OCI-LY3 (cell line): ENCODE results near the gene ZNF516.

ENCODE experiments used
- EZH2phosphoT487 ChIP-seq: fragments of 200-600 bp; shearing (Covaris generic); IDR thresholded peaks from 2 replicates; pipeline ENCODE4 v1.6.1; 2018; ENCODE audit warnings: antibody characterized with exemption, mixed run types, low read depth
- TF ChIP-seq, protein P1 (sequence below): fragments of 200-600, 300-600 bp; sonication (generic); IDR thresholded peaks from 2 replicates; pipeline ENCODE4 v1.5.1; 2014; ENCODE audit warnings: antibody characterized with exemption, low read length, low read depth

DNA sequence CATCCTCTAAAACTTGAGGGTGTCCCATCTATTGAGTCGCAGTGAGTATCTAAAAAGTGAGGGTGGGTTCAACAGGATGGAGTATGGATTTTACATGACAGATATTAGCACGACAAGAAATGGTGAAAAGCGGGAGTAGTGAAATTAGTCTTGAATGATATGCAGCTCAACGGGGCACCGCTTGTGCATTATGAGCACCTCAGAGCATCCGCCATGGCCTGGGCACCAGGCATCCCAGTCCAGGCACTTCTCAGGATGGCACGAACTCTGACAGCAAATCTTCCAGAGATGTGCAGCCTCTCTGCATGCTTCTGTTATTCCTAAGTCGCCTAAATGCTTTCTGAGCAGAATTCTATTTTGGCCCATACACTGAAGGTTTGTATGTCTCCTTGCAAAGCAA lies 57.1 kb downstream of the ZNF516 start:
- TF ChIP-seq, protein P1, sequence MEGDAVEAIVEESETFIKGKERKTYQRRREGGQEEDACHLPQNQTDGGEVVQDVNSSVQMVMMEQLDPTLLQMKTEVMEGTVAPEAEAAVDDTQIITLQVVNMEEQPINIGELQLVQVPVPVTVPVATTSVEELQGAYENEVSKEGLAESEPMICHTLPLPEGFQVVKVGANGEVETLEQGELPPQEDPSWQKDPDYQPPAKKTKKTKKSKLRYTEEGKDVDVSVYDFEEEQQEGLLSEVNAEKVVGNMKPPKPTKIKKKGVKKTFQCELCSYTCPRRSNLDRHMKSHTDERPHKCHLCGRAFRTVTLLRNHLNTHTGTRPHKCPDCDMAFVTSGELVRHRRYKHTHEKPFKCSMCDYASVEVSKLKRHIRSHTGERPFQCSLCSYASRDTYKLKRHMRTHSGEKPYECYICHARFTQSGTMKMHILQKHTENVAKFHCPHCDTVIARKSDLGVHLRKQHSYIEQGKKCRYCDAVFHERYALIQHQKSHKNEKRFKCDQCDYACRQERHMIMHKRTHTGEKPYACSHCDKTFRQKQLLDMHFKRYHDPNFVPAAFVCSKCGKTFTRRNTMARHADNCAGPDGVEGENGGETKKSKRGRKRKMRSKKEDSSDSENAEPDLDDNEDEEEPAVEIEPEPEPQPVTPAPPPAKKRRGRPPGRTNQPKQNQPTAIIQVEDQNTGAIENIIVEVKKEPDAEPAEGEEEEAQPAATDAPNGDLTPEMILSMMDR: no peak
- no peak for TF ChIP-seq EZH2phosphoT487
